HG03354 (cell line): Measurements from ENCODE around the gene ACAN.
A peak's percentile ranks its signal among the peaks of the same experiment; 100 is the strongest.

Source experiments
- ATAC-seq: cut with Tn5 transposase; IDR thresholded peaks from one replicate; pipeline ENCODE4 v1.9.1; 2021; ENCODE audit warnings: mild to moderate bottlenecking; ENCODE audit not compliant: unreplicated experiment, poor library complexity, severe bottlenecking

ACAN gene

GRCh38 chr15:88912500-88912921 lies 109.3 kb downstream of the ACAN start:
- no peak for ATAC-seq

- peak; percentile 85 for ATAC-seq
Measured at GRCh38 chr15:88913017-88913849, 110.0 kb downstream of the ACAN start, which contains the start of gene MFGE8. TSS of gene MFGE8 (minus strand) at chr15:88913379. CDS start at chr15:88913319, 60 bp downstream.

DNA sequence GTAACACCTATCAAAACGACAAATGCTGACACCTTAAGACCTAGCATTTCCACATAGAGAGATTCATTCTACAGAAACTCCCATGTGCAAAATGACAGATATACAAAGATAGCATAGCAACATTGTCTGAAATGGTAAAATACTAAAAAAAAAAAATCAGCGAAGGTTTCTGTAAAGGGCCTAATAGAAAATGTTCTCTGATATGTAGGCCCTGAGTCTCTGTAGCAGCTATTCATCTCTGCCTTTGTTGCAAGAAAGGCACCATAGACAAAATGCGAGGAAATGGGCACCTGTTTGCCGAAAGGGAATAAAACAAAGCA lies 110.6 kb downstream of the ACAN start:
- ATAC-seq, result no peak

- no peak for ATAC-seq
Measured at GRCh38 chr15:88915354-88915753, 112.1 kb downstream of the ACAN start.

- no peak for ATAC-seq
Measured at GRCh38 chr15:88917760-88918159, 114.5 kb downstream of the ACAN start.

DNA sequence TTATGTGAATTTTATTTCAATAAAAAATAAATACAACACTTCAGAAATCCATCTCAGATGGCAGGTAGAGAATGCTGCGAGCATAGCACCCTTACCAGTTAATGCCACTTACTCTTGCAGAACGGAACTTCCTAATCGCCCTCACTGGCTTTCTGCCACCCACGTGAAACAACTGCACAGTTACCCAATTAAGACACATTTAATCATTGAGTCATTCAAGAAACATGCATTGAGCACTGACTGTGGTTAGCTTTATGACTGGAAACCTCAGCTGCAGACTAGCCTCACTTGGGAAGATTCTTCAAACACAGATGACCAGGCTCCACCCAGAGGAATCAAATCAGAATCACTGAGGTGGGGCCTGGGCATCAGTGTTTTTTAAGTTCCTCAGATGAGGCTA lies 115.5 kb downstream of the ACAN start:
- ATAC-seq, result peak; percentile 75

DNA sequence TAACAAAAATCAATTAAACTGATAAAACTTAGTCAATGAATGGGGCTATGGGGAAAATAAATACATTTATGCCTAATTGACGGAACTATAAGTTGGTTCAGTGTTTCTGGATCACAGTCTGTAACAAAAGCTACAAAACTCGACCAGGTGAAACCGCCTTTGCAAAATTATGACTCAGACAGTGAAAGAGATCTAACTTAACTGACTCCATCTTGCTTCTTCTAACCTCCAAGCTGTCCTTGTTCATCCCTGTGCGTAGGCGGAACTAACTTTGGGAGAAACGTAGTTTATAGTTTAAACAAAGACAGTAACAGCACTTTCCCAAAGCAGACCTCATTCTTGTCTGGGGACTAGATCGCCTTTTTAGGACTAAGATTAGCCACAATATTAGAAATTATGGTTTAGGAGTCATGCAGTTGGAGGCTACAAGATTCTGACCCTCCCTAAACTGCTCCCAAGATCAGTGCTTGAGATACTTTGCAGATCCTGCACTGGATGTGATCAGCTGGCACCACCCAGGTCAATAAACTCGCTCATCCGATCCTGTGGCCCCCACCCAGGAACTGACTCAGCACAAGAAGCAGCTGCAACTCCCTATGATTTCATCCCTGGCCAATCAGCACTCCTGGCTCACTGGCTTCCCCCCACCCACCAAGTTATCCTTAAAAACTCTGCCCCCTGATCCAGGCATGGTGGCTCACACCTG lies 117.1 kb downstream of the ACAN start:
- no peak for ATAC-seq

- ATAC-seq, result peak; percentile 71
Measured at GRCh38 chr15:88920892-88921435, 117.7 kb downstream of the ACAN start.
